IPS-18c (cell line): Measurements from ENCODE around the gene APBB2.
"Not testable (repeated sequence)": the region's sequence is repeated elsewhere in the genome, so short reads cannot be mapped to it uniquely, and the experiment has no call there.

Experiments
- H3K4me3 ChIP-seq: 2 replicates; pipeline ENCODE4 v1.7.0; 2013; ENCODE audit warnings: low read depth, mild to moderate bottlenecking, low read length, moderate library complexity; ENCODE audit not compliant: insufficient read depth
- H3K9me3 ChIP-seq: one replicate; pipeline ENCODE4 v1.6.1; 2013; ENCODE audit warnings: mild to moderate bottlenecking, low read length, moderate library complexity; ENCODE audit not compliant: control insufficient read depth, insufficient read depth

Gene APBB2

GRCh38 chr4:41006141-41006540, 208.2 kb downstream of the APBB2 start:
- H3K4me3 ChIP-seq: no peak overlapping the region
- H3K9me3 ChIP-seq: no peaks in the 10 kb centered on the region

DNA sequence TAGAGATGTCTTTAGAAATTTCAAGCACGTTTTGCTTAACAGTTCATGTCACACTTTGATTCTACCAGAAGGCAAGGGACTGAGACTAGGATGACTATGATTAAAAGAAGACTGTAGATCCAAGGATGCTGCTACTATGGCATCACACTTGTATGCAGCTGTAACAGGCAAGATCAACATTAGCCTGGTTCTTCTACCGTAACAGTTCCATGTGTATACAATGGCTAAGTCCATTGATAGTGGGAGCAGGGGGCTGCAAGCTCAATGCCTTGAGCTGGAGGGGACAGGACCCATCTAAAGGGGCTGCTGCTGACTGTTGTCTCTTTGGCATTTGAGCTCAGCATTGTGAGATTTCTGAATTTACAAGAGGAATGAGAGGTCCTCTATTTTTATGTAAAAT, 212.0 kb downstream of the APBB2 start:
- no peaks in the 10 kb centered on the region for H3K9me3 ChIP-seq

DNA sequence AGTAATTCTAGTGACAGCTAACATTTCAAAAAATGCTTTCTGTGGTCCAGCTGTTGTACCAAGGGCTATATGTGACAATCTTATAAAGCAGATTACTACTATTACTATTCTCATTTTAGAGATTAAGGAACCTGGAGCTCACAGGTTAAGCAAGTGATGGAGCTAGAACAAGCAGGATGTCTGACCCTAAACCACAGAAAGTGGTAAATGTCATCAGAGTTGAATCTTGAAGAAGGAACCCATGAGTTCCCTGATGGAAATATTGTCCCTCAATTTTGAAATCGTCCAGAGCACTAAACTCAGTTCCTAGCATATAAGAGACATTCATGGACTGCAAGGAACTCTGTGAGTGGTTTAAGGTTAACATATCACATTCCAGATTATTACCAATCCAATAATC, 214.0 kb downstream of the APBB2 start:
- no peak overlapping the region for H3K4me3 ChIP-seq
- H3K9me3 ChIP-seq: no peaks in the 10 kb centered on the region

More for the DNA sequence above, 212.0 kb downstream of the APBB2 start:
- no peak overlapping the region for H3K4me3 ChIP-seq

- no peak overlapping the region for H3K4me3 ChIP-seq
- no peaks in the 10 kb centered on the region for H3K9me3 ChIP-seq
These were observed 215.5 kb downstream of the APBB2 start for GRCh38 chr4:40998675-40999358.

- no peaks in the 10 kb centered on the region for H3K9me3 ChIP-seq
- H3K4me3 ChIP-seq: no peak overlapping the region
These were observed 218.5 kb downstream of the APBB2 start for GRCh38 chr4:40995850-40996249.

GRCh38 chr4:40994321-40994720, 220.0 kb downstream of the APBB2 start:
- H3K4me3 ChIP-seq, H3K9me3 ChIP-seq: not testable (repeated sequence)

DNA sequence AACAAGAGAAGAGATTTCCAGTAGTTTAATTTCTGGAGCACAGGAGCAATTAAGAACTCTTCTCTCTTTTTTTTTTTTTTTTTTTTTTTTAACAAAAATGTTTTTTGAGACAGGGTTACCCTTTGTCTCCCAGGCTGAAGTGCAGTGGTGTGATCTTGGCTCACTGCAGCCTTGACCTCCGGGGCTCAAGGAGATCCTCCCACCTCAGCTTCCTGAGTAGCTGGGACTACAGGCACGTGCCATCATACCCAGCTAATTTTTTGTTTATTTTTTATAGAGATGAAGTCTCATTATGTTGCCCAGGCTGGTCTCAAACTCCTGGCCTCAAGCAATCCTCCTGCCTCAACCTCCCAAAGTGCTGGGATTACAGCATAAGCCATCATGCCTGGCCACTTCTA, 221.0 kb downstream of the APBB2 start:
- not testable (repeated sequence) for H3K4me3 ChIP-seq, H3K9me3 ChIP-seq

GRCh38 chr4:40992472-40993295, 221.7 kb downstream of the APBB2 start:
- H3K9me3 ChIP-seq: no peaks in the 10 kb centered on the region
- no peak overlapping the region for H3K4me3 ChIP-seq

DNA sequence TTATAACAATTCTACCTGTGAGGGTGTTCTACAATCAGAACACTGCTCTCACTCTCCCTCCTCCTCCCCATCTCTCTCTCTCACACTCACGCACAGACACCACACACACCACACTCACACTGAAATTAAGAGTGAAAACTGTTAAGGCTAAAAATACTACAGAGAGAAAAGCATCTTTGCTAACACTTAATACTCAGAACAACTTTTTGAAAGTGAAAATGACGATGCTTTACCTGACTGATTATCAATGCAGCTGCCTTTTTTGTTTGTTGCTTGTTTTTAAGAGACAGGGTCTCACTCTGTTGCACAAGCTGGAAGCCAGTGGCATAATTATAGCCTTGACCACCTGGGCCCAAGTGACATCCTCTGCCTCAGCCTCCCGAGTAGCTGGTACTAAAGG, 222.4 kb downstream of the APBB2 start:
- H3K4me3 ChIP-seq: no peak overlapping the region
- no peaks in the 10 kb centered on the region for H3K9me3 ChIP-seq

DNA sequence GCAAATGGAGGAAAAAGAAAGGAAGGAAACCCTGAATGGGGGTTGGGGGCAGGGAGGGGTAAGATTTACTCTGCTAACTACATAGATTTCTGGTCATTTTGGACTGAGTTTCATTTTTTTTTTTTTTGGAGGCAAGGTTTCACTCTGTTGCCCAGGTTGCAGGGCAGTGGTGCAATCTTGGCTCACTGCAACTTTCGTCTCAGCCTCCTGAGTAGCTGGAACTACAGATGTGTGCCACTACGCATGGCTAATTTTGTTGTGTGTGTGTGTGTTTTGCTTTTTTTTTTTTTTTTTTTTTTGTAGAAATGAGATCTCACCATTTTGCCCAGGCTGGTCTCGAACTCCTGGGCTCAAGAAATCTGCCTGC, 223.5 kb downstream of the APBB2 start:
- Histone ChIP-seq H3K9me3 (no peaks in the 10 kb centered on the region), H3K4me3 (no peak overlapping the region)

DNA sequence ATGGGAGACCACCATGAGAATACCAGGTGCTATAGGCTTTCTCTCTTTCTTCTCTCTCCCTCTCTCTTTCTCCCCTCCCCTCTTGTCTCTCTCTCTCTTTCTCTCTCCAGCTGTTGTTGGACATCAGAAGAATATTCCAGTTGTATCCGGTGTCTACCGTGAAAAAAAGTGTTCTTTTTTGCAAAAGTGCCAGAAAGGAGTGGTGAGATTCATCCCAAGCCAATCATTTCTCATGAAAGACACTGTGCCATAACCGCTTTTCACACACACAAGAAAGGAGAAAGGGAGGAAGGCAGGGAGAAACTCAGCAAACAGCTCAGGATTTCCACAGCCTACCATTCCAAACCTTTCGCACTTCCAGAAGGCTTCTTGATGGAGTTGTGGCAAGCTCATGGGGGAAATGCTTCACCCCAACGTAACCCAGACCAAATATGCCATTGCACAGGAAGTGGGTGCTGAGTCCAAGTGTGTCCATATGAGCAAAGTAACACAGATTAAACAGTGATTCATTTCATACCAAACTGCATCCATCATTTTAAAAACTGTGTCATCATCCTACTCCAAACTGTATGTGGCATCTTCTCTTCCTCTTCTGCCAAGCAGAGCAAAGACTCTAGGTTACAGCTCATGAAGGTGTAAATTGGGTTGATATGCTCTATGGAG, 224.0 kb downstream of the APBB2 start:
- Histone ChIP-seq H3K4me3 (no peak overlapping the region), H3K9me3 (no peaks in the 10 kb centered on the region)

- no peaks in the 10 kb centered on the region for H3K9me3 ChIP-seq
- no peak overlapping the region for H3K4me3 ChIP-seq
These were observed 227.2 kb downstream of the APBB2 start for GRCh38 chr4:40987151-40987550.

DNA sequence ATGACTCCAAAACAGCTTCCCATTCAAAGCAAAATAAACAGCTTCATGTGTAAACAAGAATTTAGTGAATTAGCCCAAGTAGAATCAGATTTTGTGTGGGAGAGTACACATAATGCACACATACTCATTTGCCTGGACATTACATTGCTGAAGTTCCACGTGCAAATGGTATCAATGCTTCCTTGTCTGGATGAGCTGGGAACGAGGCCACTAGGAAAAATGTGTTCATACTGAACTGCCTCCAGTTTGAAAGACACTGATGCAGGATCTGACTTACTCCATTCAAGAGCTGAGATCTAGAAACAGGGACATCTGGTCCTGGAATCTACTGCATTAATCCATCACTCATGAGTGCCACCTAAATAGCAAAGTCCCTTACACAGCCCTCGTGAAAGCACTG, 228.0 kb downstream of the APBB2 start:
- H3K4me3 ChIP-seq: no peak overlapping the region
- H3K9me3 ChIP-seq: no peaks in the 10 kb centered on the region

- Histone ChIP-seq H3K9me3 (no peaks in the 10 kb centered on the region), H3K4me3 (no peak overlapping the region)
These were observed 230.3 kb downstream of the APBB2 start for GRCh38 chr4:40984051-40984450.

DNA sequence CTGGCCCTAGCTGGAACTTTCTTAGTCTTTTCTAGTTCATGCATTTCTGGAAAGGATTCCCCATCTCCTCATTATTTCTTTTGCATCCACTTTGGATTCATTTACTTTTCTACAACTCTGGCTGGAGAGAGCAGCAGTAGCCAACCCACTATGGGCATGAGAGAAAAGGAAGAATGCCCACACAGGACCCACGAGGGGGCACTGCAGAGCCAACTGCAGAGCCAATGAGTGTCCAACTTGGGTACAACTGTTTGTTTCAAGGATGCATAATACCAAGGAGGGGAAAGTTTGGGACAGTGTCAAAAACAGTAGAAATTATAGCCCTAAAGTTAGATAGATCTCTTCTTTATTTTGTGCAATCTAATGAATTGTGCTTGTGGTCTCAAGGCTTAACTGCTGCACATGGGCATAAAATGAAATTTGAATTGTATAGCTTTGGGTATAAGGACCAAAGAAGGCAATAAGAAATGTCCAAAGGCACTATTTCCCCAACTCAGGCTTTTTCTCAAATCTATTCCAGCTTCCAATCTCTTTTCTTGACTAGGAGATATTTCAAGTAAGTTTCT, 233.9 kb downstream of the APBB2 start:
- Histone ChIP-seq H3K9me3 (no peaks in the 10 kb centered on the region), H3K4me3 (no peak overlapping the region)

- no peak overlapping the region for H3K4me3 ChIP-seq
- no peaks in the 10 kb centered on the region for H3K9me3 ChIP-seq
These were observed 235.8 kb downstream of the APBB2 start for GRCh38 chr4:40978548-40978947.

DNA sequence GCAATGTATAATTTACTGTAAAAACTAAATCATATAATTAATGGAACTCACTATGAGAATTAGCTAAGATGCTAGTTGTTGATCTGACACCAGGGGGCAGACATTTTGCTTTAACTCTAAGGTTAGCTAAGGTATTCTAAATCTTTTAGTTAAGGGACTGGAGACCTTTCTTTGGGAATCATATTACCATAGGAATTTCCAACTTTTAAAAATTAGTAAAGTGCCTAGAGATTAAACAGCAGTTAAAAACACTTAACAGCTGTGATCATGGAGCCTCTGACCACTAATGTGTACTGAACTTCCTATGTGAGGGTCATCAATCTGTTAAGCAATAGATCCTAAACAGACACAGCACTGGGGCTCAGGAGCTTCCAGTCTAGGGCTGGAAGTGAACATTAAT, 238.0 kb downstream of the APBB2 start:
- Histone ChIP-seq H3K4me3 (no peak overlapping the region), H3K9me3 (no peaks in the 10 kb centered on the region)

DNA sequence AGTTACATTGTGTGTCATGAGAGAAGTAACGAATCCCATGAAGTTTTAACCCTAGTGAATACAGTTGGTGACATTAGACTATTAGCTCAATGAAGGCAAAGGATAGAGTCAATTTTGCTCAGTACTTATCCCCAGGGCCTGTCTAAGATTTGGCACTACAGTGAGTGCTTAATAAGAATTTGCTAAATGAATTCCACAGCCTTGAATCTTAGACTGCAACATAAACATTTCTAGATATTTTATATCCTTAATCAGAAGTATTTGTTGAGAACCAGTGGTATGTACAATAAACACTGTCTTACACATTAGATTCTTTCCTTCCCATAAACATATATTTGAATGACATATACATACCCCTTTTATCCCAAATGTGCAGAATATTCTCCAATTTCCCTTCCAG, 241.6 kb downstream of the APBB2 start:
- H3K4me3 ChIP-seq: no peak overlapping the region
- no peaks in the 10 kb centered on the region for H3K9me3 ChIP-seq
